ENCODE measurements around the gene MARCO. TPM values are rescaled to one million over a fixed set of nuclear protein-coding genes. Genes with fewer than 3 reads are reported as not detected.

The MARCO gene
- total and polyA plus RNA-seq, 4 donors = 20.3 to 833 (median 163) TPM

- Histone ChIP-seq H3K4me1 (ENCODE audit: control insufficient read depth in 5 of 5, insufficient read depth in 5 of 5, low read length in 5 of 5) (no peaks in the 10 kb centered on the region), H3K27ac (ENCODE audit: low read depth in 1 of 2, low read length in 1 of 2) (no peak overlapping the region), H3K9ac (ENCODE audit: insufficient read depth in 1 of 2, low read length in 2 of 2) (no peak overlapping the region), H3K9me3 (ENCODE audit: control insufficient read depth in 4 of 4, insufficient read depth in 3 of 4, low read length in 3 of 4) (peaks cover 0 to 10% (median under 1%) of the 10 kb centered on the region in 4 donors), H3K36me3 (ENCODE audit: control insufficient read depth in 4 of 4, insufficient read depth in 4 of 4, low read length in 4 of 4) (no peaks in the 10 kb centered on the region), H3K4me3 (no peak overlapping the region), H3K27me3 (ENCODE audit: control insufficient read depth in 3 of 3, insufficient read depth in 3 of 3, low read length in 2 of 3) (peaks cover 0 to 11% (median 0%) of the 10 kb centered on the region in 3 donors)
- ATAC-seq (ENCODE audit: insufficient read depth, low FRiP score) (no peak), DNase-seq (no peak)
- no peak for TF ChIP-seq CTCF (IDR thresholded peaks at IDR 0.05; ENCODE audit: control extremely low read depth, extremely low read depth)
- WGBS, 2 donors = 65 to 67% methylated on average over 5 of the region's 5 CpGs
Observed at GRCh38 chr2:118975133-118975532, 33.1 kb downstream of the MARCO start.

GRCh38 chr2:118978064-118978463 lies 36.1 kb downstream of the MARCO start:
- Histone ChIP-seq H3K9me3 (ENCODE audit: control insufficient read depth in 4 of 4, insufficient read depth in 3 of 4, low read length in 3 of 4) (peaks cover 0 to 10% (median under 1%) of the 10 kb centered on the region in 4 donors), H3K36me3 (ENCODE audit: control insufficient read depth in 4 of 4, insufficient read depth in 4 of 4, low read length in 4 of 4) (no peaks in the 10 kb centered on the region), H3K27ac (ENCODE audit: low read depth in 1 of 2, low read length in 1 of 2) (no peak overlapping the region), H3K4me3 (no peak overlapping the region), H3K4me1 (ENCODE audit: control insufficient read depth in 5 of 5, insufficient read depth in 5 of 5, low read length in 5 of 5) (no peaks in the 10 kb centered on the region), H3K9ac (ENCODE audit: insufficient read depth in 1 of 2, low read length in 2 of 2) (no peak overlapping the region), H3K27me3 (ENCODE audit: control insufficient read depth in 3 of 3, insufficient read depth in 3 of 3, low read length in 2 of 3) (peaks cover 0 to 11% (median 0%) of the 10 kb centered on the region in 3 donors)
- ATAC-seq (ENCODE audit: insufficient read depth, low FRiP score) (no peak), DNase-seq (no peak)
- 78 to 93% methylated on average over 2 of the region's 2 CpGs for WGBS, 2 donors
- TF ChIP-seq CTCF (IDR thresholded peaks at IDR 0.05; ENCODE audit: control extremely low read depth, extremely low read depth) = no peak

DNA sequence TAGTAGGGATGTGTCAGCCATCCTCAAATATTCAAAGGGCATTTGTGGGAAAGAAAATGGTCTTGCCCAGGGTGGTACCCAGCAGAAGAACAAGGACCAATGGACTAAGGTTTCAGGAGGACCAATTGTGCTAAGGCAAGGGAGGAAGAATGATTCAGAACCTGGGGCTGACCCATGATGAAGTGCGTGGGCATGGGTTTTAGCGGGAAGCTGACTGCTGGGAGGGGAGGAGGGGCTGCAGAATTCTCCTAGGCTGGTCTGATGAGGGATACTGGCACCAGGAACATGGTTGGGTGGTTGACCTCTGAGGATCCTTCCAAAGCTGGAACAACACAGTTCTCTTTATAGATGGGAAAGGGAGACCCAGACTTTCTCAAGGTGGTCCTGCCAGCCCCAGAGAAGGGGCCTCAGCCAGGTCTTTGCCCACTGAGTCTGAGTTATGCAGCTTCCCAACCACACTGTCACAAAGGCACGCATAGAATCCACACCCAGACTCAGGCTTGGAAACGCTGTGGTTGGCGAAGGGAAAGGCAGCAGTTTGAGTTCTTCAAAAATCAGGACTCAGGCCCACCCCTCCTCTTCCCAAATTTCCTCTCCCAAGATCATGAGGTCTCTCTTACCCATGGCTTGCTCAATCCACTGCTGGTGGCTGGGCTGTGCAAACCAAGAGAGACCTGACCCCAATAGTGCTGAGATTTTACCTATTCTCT lies 37.3 kb downstream of the MARCO start:
- no peak for TF ChIP-seq CTCF (IDR thresholded peaks at IDR 0.05; ENCODE audit: control extremely low read depth, extremely low read depth)
- Histone ChIP-seq H3K4me1 (ENCODE audit: control insufficient read depth in 5 of 5, insufficient read depth in 5 of 5, low read length in 5 of 5) (no peaks in the 10 kb centered on the region), H3K27me3 (ENCODE audit: control insufficient read depth in 3 of 3, insufficient read depth in 3 of 3, low read length in 2 of 3) (peaks cover 0 to 7% (median 0%) of the 10 kb centered on the region in 3 donors), H3K36me3 (ENCODE audit: control insufficient read depth in 4 of 4, insufficient read depth in 4 of 4, low read length in 4 of 4) (no peaks in the 10 kb centered on the region), H3K9ac (ENCODE audit: insufficient read depth in 1 of 2, low read length in 2 of 2) (no peak overlapping the region), H3K9me3 (ENCODE audit: control insufficient read depth in 4 of 4, insufficient read depth in 3 of 4, low read length in 3 of 4) (peaks cover 0 to 10% (median under 1%) of the 10 kb centered on the region in 4 donors), H3K4me3 (no peak overlapping the region), H3K27ac (ENCODE audit: low read depth in 1 of 2, low read length in 1 of 2) (no peak overlapping the region)
- 77 to 85% methylated on average over 5 of the region's 5 CpGs for WGBS, 2 donors
- no peak for DNase-seq
- ATAC-seq (ENCODE audit: insufficient read depth, low FRiP score) = no peak

All from lung (tissue), 12 donors.